Heart left ventricle (tissue), 16 donors: ENCODE data around the gene MEF2B. TPM values are rescaled to one million over a fixed set of nuclear protein-coding genes. Genes with fewer than 3 reads are reported as not detected.

Experiments used
- ATAC-seq, 4 donors: fragments of 200-7000 bp; cut with Tn5 transposase; one replicate each; pipeline ENCODE4 v1.9.1; 2020 to 2022; ENCODE audit warnings: moderate library complexity in 4 of 4, mild to moderate bottlenecking in 3 of 4, moderate number of reproducible peaks in 1 of 4
- DNase-seq, 5 donors: peaks; one replicate each; pipeline ENCODE4 v3.0.0-alpha.2; 2020
- H3K27ac ChIP-seq, 12 donors: fragments of 200-600 bp; sonication (generic) in 4 of 12; one replicate each; pipeline versions ENCODE4 v1.5.0 to v1.8.0; 2016 to 2022; ENCODE audit warnings: mild to moderate bottlenecking in 2 of 12
- H3K27me3 ChIP-seq, 9 donors: fragments of 200-600 bp; sonication (generic) in 2 of 9; one replicate each; pipeline versions ENCODE4 v1.5.1 to v1.8.0; 2016 to 2022; ENCODE audit warnings: mild to moderate bottlenecking in 3 of 9
- H3K36me3 ChIP-seq, 9 donors: fragments of 200-600 bp; sonication (generic) in 2 of 9; one replicate each; pipeline versions ENCODE4 v1.5.0 to v1.8.0; 2018 to 2022; ENCODE audit warnings: mild to moderate bottlenecking in 2 of 9
- H3K4me1 ChIP-seq, 12 donors: fragments of 200-600 bp; sonication (generic) in 4 of 12; one replicate each; pipeline versions ENCODE4 v1.5.0 to v1.8.0; 2016 to 2022; ENCODE audit warnings: mild to moderate bottlenecking in 3 of 12
- H3K4me3 ChIP-seq, 12 donors: fragments of 200-600 bp; sonication (generic) in 4 of 12; one replicate each; pipeline versions ENCODE4 v1.5.0 to v1.8.0; 2017 to 2022; ENCODE audit warnings: mild to moderate bottlenecking in 9 of 12, moderate library complexity in 4 of 12
- H3K9me3 ChIP-seq, 12 donors: fragments of 200-600 bp; sonication (generic) in 4 of 12; one replicate each; pipeline versions ENCODE4 v1.5.0 to v1.8.0; 2016 to 2022; ENCODE audit warnings: mild to moderate bottlenecking in 1 of 12
- CTCF ChIP-seq, 12 donors: fragments of 200-600 bp; sonication (generic) in 4 of 12; IDR thresholded peaks; one replicate each; pipeline versions ENCODE4 v1.5.0 to v1.8.0; 2018 to 2022; ENCODE audit warnings: antibody characterized with exemption in 12 of 12, mild to moderate bottlenecking in 5 of 12
- POLR2A ChIP-seq, 2 donors: fragments of 450-650 bp; IDR thresholded peaks; one replicate each; pipeline ENCODE4 v1.6.1; 2017; ENCODE audit warnings: antibody characterized with exemption in 2 of 2, mild to moderate bottlenecking in 2 of 2, moderate library complexity in 2 of 2
- WGBS, 4 donors: extraction: QIAGEN DNeasy Blood & Tissue Kit in 2 of 4; methylation state at CpG; one replicate each; pipeline versions ENCODE4 v1.1.5 to v1.1.7; 2013 to 2018; 5-methylcytosine and 5-hydroxymethylcytosine counted together
- intact Hi-C, 10 donors: fragments of 100-400 bp; cut with DNase I; formaldehyde crosslinking; loops; one replicate each; pipeline versions ENCODE4 v1.11.1 to v1.14.2; 2022
- polyA plus RNA-seq, 2 donors: library from polyadenylated mRNA; stranded (reverse); fragments of 200-250 nt; gene quantifications; one replicate each; pipeline ENCODE4 v1.2.3, GENCODE V29; 2013
- total RNA-seq, 9 donors: library from RNA; depleted of rRNA in 2 of 9; stranded (reverse); fragments of >200 nt in 2 of 9; fragmentation: NEBNext Ultra II Directional in 3 of 9; extraction: Animal tissue kit (Norgen Biotek cat#: 25700) in 3 of 9; gene quantifications; one replicate each; pipeline versions ENCODE4 v1.1.0 to v1.2.4, GENCODE V29; 2016 to 2023
- donor health status: ischemic (EF 13 %, LVEDD 7.1; RV severe dilation, severe dysfunction).
- donor health status: healthy with polysubstance abuse.
- donor health status: DM: no; HTN: yes; CAD: no.
- donor health status: DM: no; HTN: no; CAD: no.
- donor health status: ischemic (EF 25% LVEDD 6.9; RV normal size, moderate dysfunction).
- donor health status: ischemic (EF 25% LVEDD 5.7; RV mildly dilated, moderate dysfunction).
- donor health status: healthy.
- donor health status: DM: yes; HTN: yes; CAD: no.
- donor health status: ischemic (EF 35%, LVEDD 5.7; RV mildly dilated, moderate dysfunction).
- donor health status: nonischemic (EF 11% LVEDD 7.7; RV severe dilation, severe dysfunction).
- donor health status: DM: yes; HTN: yes; CAD: no.
- donor health status: PGD.
- donor health status: ischemic (EF 29% LVEDD 5.4; RV normal size, mild dysfunction).
- donor health status: nonischemic (EF 23%, LVEDD 6.1; RV moderate dilation, normal function).

MEF2B gene
- total and polyA plus RNA-seq, 11 donors, result 0.23 to 0.92 (median 0.41) TPM; not detected in 1

GRCh38 chr19:19191768-19192077 lies 21.7 kb upstream of the MEF2B start:
- Histone ChIP-seq H3K4me1 (peaks cover 4 to 57% (median 36%) of the 10 kb centered on the region in 12 donors), H3K27me3 (no peaks in the 10 kb centered on the region), H3K27ac (peak overlapping the region; percentile 97 to 100 (median 100)), H3K36me3 (peaks cover 0 to 24% (median 13%) of the 10 kb centered on the region in 9 donors), H3K9me3 (no peaks in the 10 kb centered on the region), H3K4me3 (peak overlapping the region; percentile 63 to 100 (median 93))
- ATAC-seq (no peak), DNase-seq (no peak)
- no peak for TF ChIP-seq CTCF (IDR thresholded peaks at IDR 0.05)
- intact Hi-C loops, result loop anchor here in 4 of 10 donors (1.0 to 10.0 kb wide), 4 partner anchors 129 to 303 kb away; partner anchors contain the start of genes MAU2 (in 4 of the 4) and SUGP1 (in 4 of the 4)
- WGBS, 4 donors, result 0 to 1% (median 0%) methylated on average over 16 to 17 of the region's 17 CpGs

- Histone ChIP-seq H3K4me3 (no peak overlapping the region), H3K9me3 (no peaks in the 10 kb centered on the region), H3K4me1 (peaks cover 4 to 33% (median 24%) of the 10 kb centered on the region in 12 donors), H3K27ac (no peak overlapping the region), H3K36me3 (peaks cover 0 to 43% (median 24%) of the 10 kb centered on the region in 9 donors), H3K27me3 (no peaks in the 10 kb centered on the region)
- ATAC-seq (no peak), DNase-seq (no peak)
- WGBS, 4 donors, result 89 to 95% (median 93%) methylated on average over 14 of the region's 14 CpGs
- intact Hi-C loops, result loop anchor here in 1 of 10 donors (10.0 kb wide), 1 partner anchor 158 kb away; no protein-coding TSS in a partner anchor
- TF ChIP-seq POLR2A (IDR thresholded peaks at IDR 0.05) (no peak), CTCF (IDR thresholded peaks at IDR 0.05) (no peak)
These were observed 16.7 kb upstream of the MEF2B start for GRCh38 chr19:19186742-19187141.

- peak in 3 of 4 donors; percentile 43 to 55 (median 54) for ATAC-seq
- 63 to 69% (median 67%) methylated on average over 7 to 9 of the region's 9 CpGs for WGBS, 4 donors
- peaks cover 2 to 28% (median 21%) of the 10 kb centered on the region in 12 donors for H3K4me1 ChIP-seq
- no peak for DNase-seq
- H3K4me3 ChIP-seq, result no peak overlapping the region
- intact Hi-C loops, result loop anchor here in 1 of 10 donors (10.0 kb wide), 1 partner anchor 159 kb away; no protein-coding TSS in a partner anchor
- no peaks in the 10 kb centered on the region for H3K9me3 ChIP-seq
- no peak overlapping the region for H3K27ac ChIP-seq
- TF ChIP-seq POLR2A (IDR thresholded peaks at IDR 0.05), result no peak
- TF ChIP-seq CTCF (IDR thresholded peaks at IDR 0.05), result peak; percentile 15 to 63 (median 40)
- H3K36me3 ChIP-seq, result peaks cover 0 to 50% (median 30%) of the 10 kb centered on the region in 9 donors
- no peaks in the 10 kb centered on the region for H3K27me3 ChIP-seq
These were observed 16.0 kb upstream of the MEF2B start for GRCh38 chr19:19185853-19186740.

DNA sequence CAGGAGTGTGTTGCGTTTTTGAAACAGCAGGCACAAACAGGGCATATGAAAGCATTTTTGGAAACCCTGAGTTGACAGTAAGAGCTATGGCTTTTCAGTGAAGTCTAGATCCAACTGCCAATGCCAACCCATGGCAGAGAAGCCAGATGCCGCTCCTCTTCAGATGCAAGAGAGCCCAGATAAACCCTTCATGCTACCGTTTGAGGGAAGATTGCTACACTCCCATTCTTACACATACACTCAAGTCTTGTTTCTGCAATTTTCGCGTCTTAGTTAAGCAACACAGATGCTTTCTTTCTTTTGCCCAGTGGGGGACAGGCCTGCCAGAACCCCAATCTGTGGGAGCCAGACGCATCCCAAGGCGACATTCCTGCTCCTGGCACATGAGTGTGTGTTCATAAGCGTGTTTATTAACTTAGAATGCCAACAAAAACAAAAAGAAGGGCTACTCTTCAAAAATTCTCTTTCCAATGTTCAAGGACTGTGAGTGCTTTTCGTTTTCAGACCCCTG lies 11.5 kb upstream of the MEF2B start:
- Histone ChIP-seq H3K27ac (no peak overlapping the region), H3K4me1 (no peaks in the 10 kb centered on the region), H3K4me3 (no peak overlapping the region), H3K27me3 (no peaks in the 10 kb centered on the region), H3K9me3 (peaks cover 0 to 6% (median 0%) of the 10 kb centered on the region in 12 donors), H3K36me3 (peaks cover 0 to 62% (median 37%) of the 10 kb centered on the region in 9 donors)
- TF ChIP-seq POLR2A (IDR thresholded peaks at IDR 0.05), result no peak
- intact Hi-C loops, result loop anchor here in 1 of 10 donors (10.0 kb wide), 1 partner anchor 163 kb away; no protein-coding TSS in a partner anchor
- no peak for DNase-seq
- WGBS, 4 donors, result 92 to 94% (median 94%) methylated on average over 9 of the region's 9 CpGs
- no peak for ATAC-seq
